Choroid plexus epithelial cell (primary cell): ENCODE data around the gene SOX15.
"Not testable (repeated sequence)": the region's sequence is repeated elsewhere in the genome, so short reads cannot be mapped to it uniquely, and the experiment has no call there.

Experiments used
- DNase-seq: peaks from one replicate; pipeline ENCODE4 v3.0.0-alpha.2; 2010; ENCODE audit warnings: low read depth
- H3K4me3 ChIP-seq: 2 replicates; pipeline ENCODE4 v1.5.1; 2011; ENCODE audit warnings: low read depth, mild to moderate bottlenecking, control low read depth, low read length, moderate library complexity
- CTCF ChIP-seq: conservative IDR thresholded peaks from 2 replicates; pipeline ENCODE4 v1.5.1; 2011; ENCODE audit warnings: low read depth, mild to moderate bottlenecking, control low read depth, inconsistent platforms, low read length, moderate library complexity

SOX15 gene

GRCh38 chr17:7610641-7611040 lies 20.7 kb upstream of the SOX15 start:
- no peak overlapping the region for H3K4me3 ChIP-seq
- no peak for TF ChIP-seq CTCF
- DNase-seq = no peak

GRCh38 chr17:7606280-7606679 lies 16.4 kb upstream of the SOX15 start:
- no peak overlapping the region for H3K4me3 ChIP-seq
- no peak for TF ChIP-seq CTCF
- DNase-seq = no peak

GRCh38 chr17:7597561-7597960 lies 7.7 kb upstream of the SOX15 start:
- not testable (repeated sequence) for H3K4me3 ChIP-seq, DNase-seq

GRCh38 chr17:7593296-7593695 lies 3.4 kb upstream of the SOX15 start:
- TF ChIP-seq CTCF = no peak
- no peak for DNase-seq
- H3K4me3 ChIP-seq = no peak overlapping the region

- H3K4me3 ChIP-seq = no peak overlapping the region
- TF ChIP-seq CTCF = no peak
- no peak for DNase-seq
Measured at GRCh38 chr17:7592422-7593021, 2.6 kb upstream of the SOX15 start.

GRCh38 chr17:7591596-7591995 lies 1.7 kb upstream of the SOX15 start:
- no peak for TF ChIP-seq CTCF
- H3K4me3 ChIP-seq = no peak overlapping the region
- DNase-seq = no peak

- H3K4me3 ChIP-seq = no peak overlapping the region
- peak; percentile 65 for DNase-seq
Measured at GRCh38 chr17:7590743-7591142, 849 bp upstream of the SOX15 start.

More at GRCh38 chr17:7590743-7591142, 849 bp upstream of the SOX15 start:
- TF ChIP-seq CTCF = no peak
